K562 (cell line): ENCODE data around the gene TEX47. TPM values are rescaled to one million over a fixed set of nuclear protein-coding genes. Genes with fewer than 3 reads are reported as not detected.
A peak's percentile ranks its signal among the peaks of the same experiment; 100 is the strongest.

Source experiments
- ATAC-seq: fragments of 200-7000 bp; cut with Tn5 transposase; 3 replicates; pipeline ENCODE4 v1.9.1; 2020; ENCODE audit warnings: moderate library complexity
- BruUV-seq: library from RNA; stranded (reverse); fragments of 400-500 nt; replicated peaks from 2 replicates; lab custom pipeline; 2021; lab: Mats Ljungman, UMichigan
- CTCF ChIA-PET: fragments of 300-600 bp; formaldehyde crosslinking; extraction: SDS; loops from one replicate; lab custom pipeline; 2021; ENCODE audit warnings: low intra/inter-chr PET ratio; lab: Yijun Ruan, JAX
- POLR2A ChIA-PET: fragments of 300-600, 350-650 bp; sonication (Branson Sonifier 250); formaldehyde crosslinking; extraction: SDS; loops from one replicate; lab custom pipeline; 2021; ENCODE audit warnings: antibody characterized with exemption, inconsistent platforms; lab: Yijun Ruan, JAX
- DNase-seq, 4 experiments: peaks; one replicate each; pipeline versions ENCODE4 v3.0.0 to v3.0.0-alpha.2; 2011 to 2018; ENCODE audit warnings: low spot score in 3 of 4, mixed read lengths in 3 of 4; ENCODE audit errors: extremely low read depth in 1 of 4
- FAIRE-seq: peaks from 2 replicates; lab custom pipeline; 2011; peaks lifted over from hg19 to GRCh38; lab: Jason Lieb, UNC
- H2AFZ ChIP-seq: 2 replicates; pipeline ENCODE4 v1.6.0; 2011; ENCODE audit warnings: low read depth, low read length, control low read depth, inconsistent platforms
- H3K27ac ChIP-seq: fragments of 200-600 bp; 3 replicates; pipeline ENCODE4 v1.8.0; 2011; ENCODE audit warnings: low read depth, mild to moderate bottlenecking, control low read depth, inconsistent platforms, low read length, moderate library complexity, mixed read lengths; ENCODE audit errors: extremely low read depth
- H3K27me3 ChIP-seq, 2 experiments: fragments of 300-600 bp in 1 of 2; 2 replicates in 1 of 2; 3 replicates in 1 of 2; pipeline versions ENCODE4 v1.6.0 to v1.8.0; 2011; ENCODE audit warnings: inconsistent platforms in 2 of 2, low read length in 2 of 2, mild to moderate bottlenecking in 1 of 2, mixed read lengths in 1 of 2, moderate library complexity in 1 of 2; ENCODE audit not compliant: control insufficient read depth in 2 of 2, insufficient read depth in 2 of 2
- H3K36me3 ChIP-seq: fragments of 300-600 bp; 3 replicates; pipeline ENCODE4 v1.8.0; 2011; ENCODE audit warnings: mild to moderate bottlenecking, low read length, inconsistent platforms; ENCODE audit not compliant: control insufficient read depth, insufficient read depth
- H3K4me1 ChIP-seq, 2 experiments: fragments of 200-600 bp in 1 of 2; replicated peaks in 1 of 2; 2 replicates in 1 of 2; 3 replicates in 1 of 2; pipeline versions ENCODE4 v1.5.1 to v1.8.0; 2011; ENCODE audit warnings: inconsistent platforms in 2 of 2, low read length in 2 of 2, mild to moderate bottlenecking in 1 of 2, mixed read lengths in 1 of 2, moderate library complexity in 1 of 2; ENCODE audit not compliant: control insufficient read depth in 2 of 2, insufficient read depth in 2 of 2
- H3K4me2 ChIP-seq: 2 replicates; pipeline ENCODE4 v1.6.1; 2011; ENCODE audit warnings: low read length, control low read depth, inconsistent platforms, mixed read lengths; ENCODE audit not compliant: insufficient read depth
- H3K4me3 ChIP-seq: fragments of 200-600 bp; sonication (generic), shearing (Covaris generic); 2 replicates; pipeline ENCODE4 v1.5.1; 2016; ENCODE audit warnings: control low read depth, inconsistent platforms
- H3K79me2 ChIP-seq: fragments of 200-600 bp; 3 replicates; pipeline ENCODE4 v1.8.0; 2011; ENCODE audit warnings: low read length, inconsistent platforms; ENCODE audit not compliant: control insufficient read depth, insufficient read depth
- H3K9ac ChIP-seq, 2 experiments: 2 replicates each; pipeline versions ENCODE4 v1.6.0 to v1.6.1; 2011; ENCODE audit warnings: low read depth in 2 of 2, low read length in 2 of 2, control low read depth in 1 of 2, inconsistent platforms in 1 of 2, mild to moderate bottlenecking in 1 of 2, mixed read lengths in 1 of 2; ENCODE audit not compliant: insufficient read depth in 1 of 2
- H3K9me1 ChIP-seq: one replicate; pipeline ENCODE4 v1.6.0; 2011; ENCODE audit warnings: inconsistent platforms, mild to moderate bottlenecking, low read length, moderate library complexity; ENCODE audit not compliant: control insufficient read depth, insufficient read depth
- H3K9me3 ChIP-seq: replicated peaks from 2 replicates; pipeline ENCODE4 v1.5.1; 2011; ENCODE audit warnings: low read depth, low read length, inconsistent platforms; ENCODE audit not compliant: control insufficient read depth, insufficient read depth
- H4K20me1 ChIP-seq: replicated peaks from 2 replicates; pipeline ENCODE4 v1.6.1; 2011; ENCODE audit warnings: low read length, inconsistent platforms, mixed read lengths; ENCODE audit not compliant: control insufficient read depth, insufficient read depth
- CTCF ChIP-seq, 3 experiments: IDR thresholded peaks in 2 of 3; conservative IDR thresholded peaks in 1 of 3; 2 replicates each; pipeline ENCODE4 v1.5.1; 2011 to 2012; ENCODE audit warnings: low read length in 3 of 3, mild to moderate bottlenecking in 3 of 3, control low read depth in 2 of 3, improper control_type of control experiment in 1 of 3, inconsistent platforms in 1 of 3, low read depth in 1 of 3, mixed read lengths in 1 of 3, moderate library complexity in 1 of 3; ENCODE audit not compliant: insufficient read depth in 2 of 3
- FUS ChIP-seq: fragments of 200-400 bp; formaldehyde crosslinking; optimal IDR thresholded peaks from 2 replicates; pipeline ENCODE3; 2017; ENCODE audit warnings: low read depth, low read length
- GATA2 ChIP-seq: sonication (generic); formaldehyde crosslinking; IDR thresholded peaks from 2 replicates; pipeline ENCODE4 v1.4.0; 2020; ENCODE audit warnings: mild to moderate bottlenecking, missing genetic modification reagents
- GTF2E2 ChIP-seq: fragments of 200-800 bp; sonication (Bioruptor generic); IDR thresholded peaks from 2 replicates; pipeline ENCODE4 v1.6.1; 2016; ENCODE audit warnings: missing genetic modification characterization, missing compliant biosample characterization
- POLR2AphosphoS5 ChIP-seq: IDR thresholded peaks from 2 replicates; pipeline ENCODE4 v1.6.1; 2011; ENCODE audit warnings: mild to moderate bottlenecking, low read depth, low read length, moderate library complexity; ENCODE audit not compliant: control insufficient read depth, insufficient read depth
- RAD21 ChIP-seq, 2 experiments: fragments of 250-450 bp in 1 of 2; fragments of 450-650 bp in 1 of 2; sonication (Bioruptor Pico) in 1 of 2; formaldehyde crosslinking in 1 of 2; IDR thresholded peaks in 1 of 2; conservative IDR thresholded peaks in 1 of 2; 2 replicates each; pipeline versions ENCODE4 v1.4.0 to v1.8.0; 2020 to 2022; ENCODE audit warnings: mild to moderate bottlenecking in 2 of 2, moderate library complexity in 1 of 2
- RAD51 ChIP-seq: fragments of 450-650 bp; IDR thresholded peaks from 2 replicates; pipeline ENCODE4 v1.7.1; 2016; ENCODE audit warnings: low read depth, mild to moderate bottlenecking, borderline replicate concordance
- SMAD4 ChIP-seq: fragments of 250-450 bp; sonication (Bioruptor Pico); conservative IDR thresholded peaks from 2 replicates; pipeline ENCODE4 v1.8.0; 2021; ENCODE audit warnings: inconsistent platforms, mild to moderate bottlenecking, moderate library complexity
- SMARCB1 ChIP-seq: IDR thresholded peaks from 2 replicates; pipeline ENCODE4 v1.6.1; 2011; ENCODE audit warnings: improper control_type of control experiment, low read depth; ENCODE audit not compliant: insufficient read length
- TRIM28 ChIP-seq: fragments of 450-650 bp; IDR thresholded peaks from 2 replicates; pipeline ENCODE4 v1.6.1; 2017
- XRCC5 ChIP-seq: fragments of 200-400 bp; formaldehyde crosslinking; IDR thresholded peaks from 2 replicates; pipeline ENCODE4 v1.6.1; 2017; ENCODE audit warnings: low read depth, mild to moderate bottlenecking, low read length
- ZEB2 ChIP-seq: fragments of 450-650 bp; IDR thresholded peaks from 2 replicates; pipeline ENCODE4 v1.6.1; 2016
- ZNF124 ChIP-seq: sonication (generic); formaldehyde crosslinking; IDR thresholded peaks from 2 replicates; pipeline ENCODE4 v1.8.1; 2022; ENCODE audit warnings: missing genetic modification reagents
- ZNF695 ChIP-seq: fragments of 450-650 bp; formaldehyde crosslinking; IDR thresholded peaks from 2 replicates; pipeline ENCODE4 v1.4.0; 2020; ENCODE audit warnings: mild to moderate bottlenecking, moderate library complexity
- WGBS: fragments of 100-300 bp; shearing (Covaris generic); methylation state at CpG from one replicate; pipeline ENCODE4 v1.1.6; 2016; ENCODE audit warnings: low coverage, mixed read lengths; ENCODE audit not compliant: insufficient coverage; ENCODE audit errors: missing lambda C conversion rate; 5-methylcytosine and 5-hydroxymethylcytosine counted together
- in situ Hi-C: fragments of 300-500 bp; cut with MboI; formaldehyde crosslinking; loops from 4 replicates; pipeline ENCODE4 v1.15.0; 2018; ENCODE audit warnings: inconsistent platforms, mixed read lengths
- intact Hi-C: fragments of 100-400 bp; cut with micrococcal nuclease; formaldehyde crosslinking; loops from 2 replicates; pipeline ENCODE4 v1.14.2; 2022
- polyA plus RNA-seq, 8 experiments: library from polyadenylated mRNA; depleted of rRNA in 4 of 8; stranded (reverse) in 5 of 8; unstranded in 3 of 8; fragments of >200 nt; fragmentation: Nextera tagmentation in 2 of 8; fragmentation: Illumina TruSeq in 1 of 8; extraction: Ambion mirVana in 2 of 8; extraction: Trizol in 1 of 8; gene quantifications; 2 replicates each; pipeline versions ENCODE4 v1.2.1 to v1.2.3, GENCODE V29; 2011 to 2014; ENCODE audit warnings: inconsistent platforms in 1 of 8, missing spikeins in 1 of 8
- total RNA-seq, 7 experiments: library from RNA; depleted of rRNA in 6 of 7; stranded (reverse); fragments of >200 nt in 6 of 7; fragmentation: Illumina TruSeq in 2 of 7; extraction: Trizol in 2 of 7; gene quantifications; 2 replicates each; pipeline versions ENCODE4 v1.2.1 to v1.2.3, GENCODE V29; 2011 to 2021; ENCODE audit warnings: low replicate concordance in 1 of 7
- TF ChIP-seq, protein P1 (sequence below), 2 experiments: IDR thresholded peaks in 1 of 2; conservative IDR thresholded peaks in 1 of 2; 2 replicates each; pipeline ENCODE4 v1.6.1; 2016; ENCODE audit warnings: low read depth in 2 of 2, mild to moderate bottlenecking in 1 of 2, missing compliant biosample characterization in 1 of 2, missing genetic modification characterization in 1 of 2, moderate library complexity in 1 of 2

The TEX47 gene
- total and polyA plus RNA-seq, 9 of the 15 experiments (the other 6 are each of a cell fraction or from before 2014, with no cell fraction given), result not detected

GRCh38 chr7:88842201-88842600 is 46.7 kb upstream of the TEX47 start (continued):
- TF ChIP-seq, protein P1, sequence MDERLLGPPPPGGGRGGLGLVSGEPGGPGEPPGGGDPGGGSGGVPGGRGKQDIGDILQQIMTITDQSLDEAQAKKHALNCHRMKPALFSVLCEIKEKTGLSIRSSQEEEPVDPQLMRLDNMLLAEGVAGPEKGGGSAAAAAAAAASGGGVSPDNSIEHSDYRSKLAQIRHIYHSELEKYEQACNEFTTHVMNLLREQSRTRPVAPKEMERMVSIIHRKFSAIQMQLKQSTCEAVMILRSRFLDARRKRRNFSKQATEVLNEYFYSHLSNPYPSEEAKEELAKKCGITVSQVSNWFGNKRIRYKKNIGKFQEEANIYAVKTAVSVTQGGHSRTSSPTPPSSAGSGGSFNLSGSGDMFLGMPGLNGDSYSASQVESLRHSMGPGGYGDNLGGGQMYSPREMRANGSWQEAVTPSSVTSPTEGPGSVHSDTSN (CRISPR knock-in tag; IDR thresholded peaks at IDR 0.05; ENCODE audit: low read depth), result no peak
- TF ChIP-seq, protein P1 (tag; conservative IDR thresholded peaks at IDR 0.05; ENCODE audit: low read depth), result no peak
- TF ChIP-seq GATA2 (CRISPR knock-in tag), result no peak

- no peak overlapping the region for H2AFZ ChIP-seq
- H3K27ac ChIP-seq, result no peak overlapping the region
- no peaks in the 10 kb centered on the region for H3K79me2 ChIP-seq
- H3K4me2 ChIP-seq, result no peak overlapping the region
- no peaks in the 10 kb centered on the region for H3K9me1 ChIP-seq
- intact Hi-C loops (loop anchor here (1.0 kb wide), 1 partner anchor 288 kb away; no protein-coding TSS in a partner anchor), in situ Hi-C loops (no loop called here)
- CTCF ChIA-PET, result no interaction called here
- no TSS peak for BruUV-seq
- FAIRE-seq (peak; percentile 70), DNase-seq (peak; percentile 17 to 33 (median 23)), ATAC-seq (peak; percentile 76)
- no peaks in the 10 kb centered on the region for H3K9me3 ChIP-seq
- no peaks in the 10 kb centered on the region for H3K27me3 ChIP-seq
- no peaks in the 10 kb centered on the region for H3K4me1 ChIP-seq
- POLR2A ChIA-PET, result interaction anchor here (1.0 kb wide), 2 partner anchors 9 to 287 kb away, joined by 3 read pairs; no protein-coding TSS in a partner anchor
- H3K36me3 ChIP-seq, result no peaks in the 10 kb centered on the region
- no peak overlapping the region for H3K4me3 ChIP-seq
- WGBS, result 0% methylated on average over 3 of the region's 3 CpGs
- no peaks in the 10 kb centered on the region for H4K20me1 ChIP-seq
- H3K9ac ChIP-seq, result no peak overlapping the region
- no peak for TF ChIP-seq ZEB2
- TF ChIP-seq RAD51, result no peak
- TF ChIP-seq ZNF124, result no peak
- TF ChIP-seq XRCC5, result no peak
- TF ChIP-seq CTCF (IDR thresholded peaks at IDR 0.05 in 2 of 3, conservative IDR thresholded peaks at IDR 0.05 in 1 of 3; ENCODE audit: insufficient read depth in 2 of 3, low read depth in 1 of 3, low read length in 3 of 3), result peak; percentile 44 to 65 (median 57); a peak in 5 of 6 replicates
- no peak for TF ChIP-seq GTF2E2
- no peak for TF ChIP-seq TRIM28
- TF ChIP-seq SMAD4 (CRISPR knock-in tag), result no peak
- TF ChIP-seq SMARCB1, result no peak
- no peak for TF ChIP-seq ZNF695
- TF ChIP-seq POLR2AphosphoS5, result no peak
- TF ChIP-seq FUS, result no peak
- peak; percentile 62 to 66 for TF ChIP-seq RAD21 (CRISPR knock-in tag; conservative IDR thresholded peaks at IDR 0.05 in 1 of 2, IDR thresholded peaks at IDR 0.05 in 1 of 2)
Observed at GRCh38 chr7:88835147-88835728, 39.7 kb upstream of the TEX47 start.
